NCI-H524 (cell line): ENCODE measurements around the gene RUNDC3A.
"Not testable (repeated sequence)": the region's sequence is repeated elsewhere in the genome, so short reads cannot be mapped to it uniquely, and the experiment has no call there.

Experiments used
- DNase-seq, 2 experiments: peaks; one replicate each; lab custom pipeline; 2025; lab: John Stamatoyannopoulos, UW

Gene RUNDC3A

GRCh38 chr17:44343510-44344209 is 35.3 kb downstream of the RUNDC3A start:
- DNase-seq: no peak

GRCh38 chr17:44344939-44345453 is 36.6 kb downstream of the RUNDC3A start, which contains the start of gene GRN:
Gene GRN (plus strand): TSS chr17:44345302. CDS start chr17:44349165, 3,863 bp downstream.
- peak; percentile 99 for DNase-seq

- peak; percentile 89 to 90 for DNase-seq
Observed at GRCh38 chr17:44345454-44346026, 37.1 kb downstream of the RUNDC3A start.

GRCh38 chr17:44346064-44346844 is 37.9 kb downstream of the RUNDC3A start:
- DNase-seq: no peak

GRCh38 chr17:44347206-44348055 is 39.0 kb downstream of the RUNDC3A start:
- DNase-seq: not testable (repeated sequence)

GRCh38 chr17:44348234-44348987 is 40.0 kb downstream of the RUNDC3A start:
- DNase-seq: no peak

GRCh38 chr17:44348988-44349364 is 40.6 kb downstream of the RUNDC3A start:
- DNase-seq: no peak

- DNase-seq: no peak
Observed at GRCh38 chr17:44349553-44350070, 41.2 kb downstream of the RUNDC3A start.

GRCh38 chr17:44350733-44351226 is 42.4 kb downstream of the RUNDC3A start:
- DNase-seq: peak in 1 of 2 experiments; percentile 75

- no peak for DNase-seq
Observed at GRCh38 chr17:44351464-44351863, 43.1 kb downstream of the RUNDC3A start.

- DNase-seq: no peak
Observed at GRCh38 chr17:44351961-44352827, 43.8 kb downstream of the RUNDC3A start.

- DNase-seq: no peak
Observed at GRCh38 chr17:44352828-44353671, 44.6 kb downstream of the RUNDC3A start.

- DNase-seq: no peak
Observed at GRCh38 chr17:44353672-44354331, 45.4 kb downstream of the RUNDC3A start.

GRCh38 chr17:44354582-44355561 is 46.5 kb downstream of the RUNDC3A start:
- peak; percentile 8 to 63 for DNase-seq

- DNase-seq: no peak
Observed at GRCh38 chr17:44355642-44356099, 47.3 kb downstream of the RUNDC3A start.

- no peak for DNase-seq
Observed at GRCh38 chr17:44356241-44356640, 47.8 kb downstream of the RUNDC3A start.

GRCh38 chr17:44358066-44358465 is 49.7 kb downstream of the RUNDC3A start:
- DNase-seq: no peak
